Liver (tissue), 3 donors: ENCODE measurements around the gene MLLT3.

Experiments
- GABPA ChIP-seq, 2 donors: IDR thresholded peaks in 1 of 2; conservative IDR thresholded peaks in 1 of 2; 2 replicates each; pipeline ENCODE4 v1.6.1; 2016; ENCODE audit warnings: antibody characterized with exemption in 2 of 2, mild to moderate bottlenecking in 1 of 2, moderate library complexity in 1 of 2
- TF ChIP-seq, protein P1 (sequence below): fragments of 150-350 bp; IDR thresholded peaks from 2 replicates; pipeline ENCODE4 v1.5.1; 2017; ENCODE audit warnings: improper control_type of control experiment, low read depth, low read length; ENCODE audit not compliant: missing input control
- donor health status: healthy.
- donor health status: healthy.

DNA sequence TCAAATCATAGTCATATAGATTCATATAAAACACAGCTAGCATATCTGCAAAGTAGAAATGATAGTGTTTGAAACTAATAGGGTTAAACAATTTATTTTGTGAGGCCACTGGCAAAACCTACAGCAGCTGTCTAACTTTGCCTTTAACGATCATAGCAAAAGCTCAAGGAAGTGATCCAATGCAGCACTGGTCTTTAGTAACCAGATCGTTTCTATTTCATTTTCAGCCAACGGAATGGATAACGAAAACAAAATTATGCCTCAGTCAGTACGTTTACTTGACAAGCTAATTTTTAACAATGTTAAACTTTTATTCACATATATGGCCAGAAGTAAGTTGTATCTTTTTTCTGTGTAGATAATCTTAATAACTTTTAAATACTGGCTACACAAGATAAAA is 17.7 kb downstream of the MLLT3 start:
- no peak for TF ChIP-seq GABPA (IDR thresholded peaks at IDR 0.05 in 1 of 2, conservative IDR thresholded peaks at IDR 0.05 in 1 of 2)
- TF ChIP-seq, protein P1, sequence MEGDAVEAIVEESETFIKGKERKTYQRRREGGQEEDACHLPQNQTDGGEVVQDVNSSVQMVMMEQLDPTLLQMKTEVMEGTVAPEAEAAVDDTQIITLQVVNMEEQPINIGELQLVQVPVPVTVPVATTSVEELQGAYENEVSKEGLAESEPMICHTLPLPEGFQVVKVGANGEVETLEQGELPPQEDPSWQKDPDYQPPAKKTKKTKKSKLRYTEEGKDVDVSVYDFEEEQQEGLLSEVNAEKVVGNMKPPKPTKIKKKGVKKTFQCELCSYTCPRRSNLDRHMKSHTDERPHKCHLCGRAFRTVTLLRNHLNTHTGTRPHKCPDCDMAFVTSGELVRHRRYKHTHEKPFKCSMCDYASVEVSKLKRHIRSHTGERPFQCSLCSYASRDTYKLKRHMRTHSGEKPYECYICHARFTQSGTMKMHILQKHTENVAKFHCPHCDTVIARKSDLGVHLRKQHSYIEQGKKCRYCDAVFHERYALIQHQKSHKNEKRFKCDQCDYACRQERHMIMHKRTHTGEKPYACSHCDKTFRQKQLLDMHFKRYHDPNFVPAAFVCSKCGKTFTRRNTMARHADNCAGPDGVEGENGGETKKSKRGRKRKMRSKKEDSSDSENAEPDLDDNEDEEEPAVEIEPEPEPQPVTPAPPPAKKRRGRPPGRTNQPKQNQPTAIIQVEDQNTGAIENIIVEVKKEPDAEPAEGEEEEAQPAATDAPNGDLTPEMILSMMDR = no peak
